Embryonic facial prominence (tissue), 1 donor: Measurements from ENCODE around the gene ANO6.
"Not testable (repeated sequence)": the region's sequence is repeated elsewhere in the genome, so short reads cannot be mapped to it uniquely, and the experiment has no call there.

ENCODE experiments used
- DNase-seq: peaks from one replicate; pipeline ENCODE4 v3.0.0-alpha.2; 2016; ENCODE audit errors: extremely low spot score

Gene ANO6

DNA sequence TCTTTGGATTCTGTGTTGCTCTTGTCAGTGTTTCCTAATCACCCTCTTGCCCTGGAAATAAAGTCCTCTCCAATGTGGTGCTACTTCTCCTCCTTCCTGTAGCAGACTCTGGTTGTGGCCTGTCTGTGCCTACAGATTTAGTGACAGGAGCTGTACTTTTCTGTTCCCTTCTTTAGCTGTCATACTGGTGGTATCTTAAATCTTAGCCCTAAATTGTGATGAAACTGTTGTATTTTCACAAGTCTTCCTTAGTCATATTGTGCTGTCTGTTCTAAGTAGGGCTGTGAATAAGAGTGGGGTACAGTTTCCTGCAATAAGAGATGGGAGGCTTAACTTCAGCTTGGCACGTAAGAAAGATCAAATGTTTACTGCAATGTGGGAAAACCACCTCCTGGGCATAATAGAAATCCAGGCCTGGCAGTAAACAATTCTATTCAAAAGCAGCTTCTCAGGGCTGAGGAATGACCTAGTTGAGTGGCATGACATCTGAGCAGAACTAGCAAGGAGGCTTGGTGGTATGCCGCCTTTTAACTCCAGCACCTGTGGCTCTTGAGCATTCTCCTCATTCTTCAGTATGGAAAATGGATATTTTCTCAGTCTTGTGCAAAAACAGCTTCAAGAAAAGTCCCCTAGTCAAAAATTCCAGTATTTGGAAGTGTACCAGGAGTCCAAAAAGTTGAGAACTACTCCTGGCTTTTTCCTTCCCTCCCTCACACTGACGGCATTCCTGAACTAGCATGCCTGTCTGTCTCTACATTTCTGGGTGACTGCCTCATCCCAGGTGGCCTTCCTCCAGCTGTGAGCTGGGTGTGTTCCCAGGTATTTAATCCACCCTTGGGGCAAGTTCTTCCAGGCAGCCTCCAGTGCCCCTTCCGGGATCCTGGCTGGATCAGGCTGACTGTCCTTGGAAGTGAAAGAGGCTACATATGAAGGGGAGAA lies 19.5 kb downstream of the ANO6 start:
- DNase-seq = no peak

DNA sequence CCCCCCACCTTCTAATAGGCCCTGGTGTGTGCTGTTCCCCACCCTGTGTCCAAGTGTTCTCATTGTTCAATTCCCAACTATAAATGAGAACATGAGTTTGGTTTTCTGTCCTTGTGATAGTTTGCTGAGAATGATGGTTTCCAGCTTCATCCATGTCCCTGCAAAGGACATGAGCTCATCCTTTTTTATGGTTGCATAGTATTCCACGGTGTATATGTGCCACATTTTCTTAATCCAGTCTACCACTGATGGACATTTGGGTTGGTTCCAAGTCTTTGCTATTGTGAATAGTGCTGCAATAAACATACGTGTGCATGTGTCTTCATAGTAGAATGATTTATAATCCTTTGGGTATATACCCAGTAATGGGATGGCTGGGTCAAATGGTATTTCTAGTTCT lies 20.5 kb downstream of the ANO6 start:
- not testable (repeated sequence) for DNase-seq

- DNase-seq = no peak
Measured at GRCh38 chr12:45242180-45242579, 26.3 kb downstream of the ANO6 start.

DNA sequence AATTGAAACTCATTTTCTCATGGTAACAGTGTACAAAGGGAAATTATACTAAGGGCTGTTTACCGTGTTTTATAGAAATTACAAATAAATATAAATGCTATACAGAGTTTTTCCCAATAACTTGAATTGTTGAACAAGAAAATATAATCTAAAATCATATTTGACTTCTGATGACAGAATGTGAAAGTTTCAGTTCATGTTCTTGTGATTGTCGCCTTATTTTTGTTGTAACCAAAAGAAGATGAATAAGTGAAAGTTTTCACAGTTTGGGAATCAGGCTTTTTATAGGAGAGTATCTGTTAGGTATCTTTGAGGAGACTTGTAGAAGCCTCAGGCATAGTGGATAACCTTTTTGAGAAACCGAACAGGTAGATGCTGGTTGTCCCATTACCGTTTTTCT lies 28.1 kb downstream of the ANO6 start:
- no peak for DNase-seq

- no peak for DNase-seq
Measured at GRCh38 chr12:45244561-45245343, 28.9 kb downstream of the ANO6 start.

- no peak for DNase-seq
Measured at GRCh38 chr12:45246236-45246635, 30.3 kb downstream of the ANO6 start.

- no peak for DNase-seq
Measured at GRCh38 chr12:45247589-45247988, 31.7 kb downstream of the ANO6 start.

DNA sequence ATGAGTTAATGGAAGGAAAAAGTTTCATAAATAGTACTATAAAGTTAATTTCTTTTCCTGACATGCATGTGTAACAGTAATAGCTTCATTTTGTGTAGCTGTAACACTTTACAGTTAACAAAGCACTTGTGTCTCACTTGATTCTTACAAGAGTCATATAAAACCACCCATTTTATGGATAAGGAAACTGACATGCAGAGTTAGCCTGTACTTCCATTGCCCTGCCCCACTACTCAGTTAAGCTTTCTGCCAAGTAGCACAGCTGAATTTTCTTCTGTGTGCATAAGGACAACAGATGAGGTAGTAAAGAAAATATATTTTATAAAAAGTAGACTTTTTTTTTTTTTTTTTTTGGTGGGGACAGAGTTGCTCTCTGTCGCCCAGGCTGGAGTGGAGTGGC lies 32.2 kb downstream of the ANO6 start:
- no peak for DNase-seq

DNA sequence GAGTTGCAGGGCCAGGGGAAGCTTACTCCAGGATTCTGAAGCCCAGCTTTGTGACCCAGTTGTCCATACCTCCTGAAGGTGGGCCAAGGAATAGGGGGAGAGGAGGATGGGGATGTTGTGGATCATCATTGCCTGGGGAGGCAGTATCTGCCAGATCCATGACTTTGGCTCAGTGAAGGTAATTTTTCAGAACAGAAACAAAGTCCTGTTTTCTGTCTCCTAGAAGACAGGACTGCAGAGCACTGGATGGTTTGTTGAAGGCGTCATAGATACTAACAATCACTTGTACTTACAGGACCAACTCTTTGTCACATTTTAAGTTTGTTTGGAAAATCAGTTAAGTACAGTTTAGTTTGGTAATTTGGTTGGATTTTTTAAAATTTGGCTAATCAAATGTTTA lies 38.4 kb downstream of the ANO6 start:
- no peak for DNase-seq

GRCh38 chr12:45256721-45257120 lies 40.8 kb downstream of the ANO6 start:
- no peak for DNase-seq

- no peak for DNase-seq
Measured at GRCh38 chr12:45257185-45257930, 41.5 kb downstream of the ANO6 start.

- DNase-seq = no peak
Measured at GRCh38 chr12:45259675-45260074, 43.8 kb downstream of the ANO6 start.

DNA sequence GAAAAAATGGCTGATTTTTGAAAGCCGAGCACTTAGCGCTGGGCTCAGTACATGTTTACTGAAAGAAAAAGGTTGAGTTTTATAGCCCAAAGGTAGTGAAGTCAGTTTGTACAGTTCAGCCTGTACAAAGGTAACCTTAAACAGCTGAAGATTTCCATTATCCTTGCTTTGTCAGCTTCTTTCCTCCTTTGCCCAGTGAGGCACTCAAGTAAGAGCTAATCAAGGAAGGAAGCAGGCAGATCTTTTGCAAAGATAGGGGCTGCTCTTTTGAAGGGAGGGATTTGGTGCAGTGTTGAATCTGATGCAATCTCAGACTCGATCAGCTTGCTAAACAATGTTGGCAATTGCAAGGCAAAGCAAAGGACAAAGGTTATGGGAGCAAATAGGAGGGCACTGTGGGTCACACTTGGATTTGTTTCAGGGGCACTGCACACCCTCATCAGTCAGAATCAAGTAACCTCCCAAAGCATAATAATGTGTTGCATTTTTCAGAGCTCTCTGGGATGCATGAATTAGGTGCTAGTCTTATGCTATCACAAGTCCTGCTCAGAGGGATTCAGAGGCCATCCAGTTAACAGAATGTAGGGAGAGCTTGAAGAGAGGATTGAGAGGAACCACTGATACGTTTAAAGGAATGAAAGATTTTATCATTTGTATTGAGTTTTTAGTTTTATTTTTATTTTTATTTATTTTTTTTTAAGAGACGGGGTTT lies 44.4 kb downstream of the ANO6 start:
- no peak for DNase-seq

DNA sequence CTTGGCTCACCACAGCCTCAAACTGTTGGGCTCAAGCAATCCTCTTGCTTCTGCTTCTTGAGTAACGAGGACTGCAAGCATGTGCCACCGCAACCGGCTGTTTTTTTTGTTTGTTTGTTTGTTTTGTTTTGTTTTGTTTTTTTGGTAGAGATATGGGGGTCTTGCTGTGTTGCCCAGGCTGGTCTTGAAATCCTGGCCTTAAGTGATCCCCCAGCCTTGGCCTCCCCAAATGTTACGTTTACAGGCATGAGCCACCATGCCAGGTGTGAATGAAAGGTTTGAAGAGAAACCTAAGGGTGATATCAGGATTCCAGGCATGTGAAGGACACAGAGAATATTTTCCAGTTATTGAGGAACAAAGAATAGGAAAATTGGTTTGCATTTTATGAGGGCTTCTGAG lies 45.0 kb downstream of the ANO6 start:
- no peak for DNase-seq

DNA sequence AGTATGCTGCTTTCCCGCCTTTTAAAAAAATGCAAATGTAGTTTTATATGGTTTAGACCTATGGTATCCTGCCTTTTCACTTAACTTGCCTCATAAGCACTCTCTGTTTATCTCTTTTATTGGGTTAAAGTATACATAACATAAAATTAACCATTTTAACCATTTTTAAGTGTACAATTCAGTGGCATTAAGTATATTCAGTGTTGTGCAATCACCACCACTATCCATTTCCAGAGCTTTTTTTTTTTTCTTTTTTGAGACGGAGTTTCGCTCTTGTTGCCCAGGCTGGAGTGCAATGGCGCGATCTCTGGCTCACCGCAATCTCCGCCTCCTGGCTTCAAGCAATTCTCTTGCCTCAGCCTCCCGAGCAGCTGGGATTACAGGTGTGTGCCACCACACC lies 46.3 kb downstream of the ANO6 start:
- DNase-seq = not testable (repeated sequence)

DNA sequence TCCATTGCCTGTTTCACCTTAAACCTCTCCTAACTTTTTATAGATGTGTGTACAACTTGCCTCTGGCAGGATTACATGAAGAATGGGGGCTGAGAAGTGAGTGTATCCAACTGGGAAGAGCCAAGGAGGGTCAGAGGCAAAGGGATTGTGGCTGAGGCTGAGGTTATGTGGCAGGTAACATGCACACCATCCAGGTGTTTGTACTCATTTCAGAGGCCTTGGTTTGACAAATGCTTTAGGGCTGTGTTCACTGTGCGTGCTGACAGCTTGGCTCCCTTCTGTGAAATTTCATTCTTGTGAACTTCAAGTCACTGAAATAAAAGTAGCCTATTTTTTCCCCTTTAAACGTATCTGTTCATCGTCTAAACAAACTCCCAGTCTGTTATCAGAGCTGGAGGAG lies 47.7 kb downstream of the ANO6 start:
- no peak for DNase-seq

DNA sequence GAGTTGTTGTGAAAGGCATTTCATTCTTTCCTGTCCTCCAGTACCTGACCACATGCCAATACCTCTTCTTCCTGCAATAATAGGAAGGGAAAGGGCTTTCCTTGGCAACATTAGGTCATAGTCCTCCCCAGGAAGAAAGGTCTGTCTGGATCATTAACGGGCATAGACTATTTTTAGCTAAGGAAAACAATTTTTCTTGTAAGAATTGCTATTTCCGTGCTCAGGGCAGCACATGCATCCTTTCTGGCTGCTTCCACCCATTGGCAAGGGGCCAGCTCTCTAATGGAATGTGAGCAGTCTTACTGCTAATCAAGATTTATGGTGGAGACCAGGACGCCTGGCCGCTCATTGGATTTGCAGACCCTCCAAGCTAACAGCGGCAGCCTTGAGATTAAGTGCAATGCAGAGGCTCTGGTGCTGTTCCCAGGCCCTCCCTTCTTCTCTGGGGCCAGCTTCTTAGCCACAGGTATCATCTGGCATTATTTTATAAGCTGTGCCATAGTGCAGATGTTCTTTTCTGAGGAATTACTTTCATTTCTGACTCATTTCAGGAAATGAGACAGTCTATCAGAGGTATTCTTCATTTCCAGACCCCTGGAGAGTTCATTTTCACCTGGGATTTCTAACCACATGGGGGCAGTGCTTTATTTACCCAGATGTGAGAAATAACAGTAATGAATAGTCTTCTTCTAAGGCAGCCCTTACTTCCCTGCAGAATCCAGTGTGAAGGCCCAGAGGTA lies 52.9 kb downstream of the ANO6 start:
- DNase-seq = no peak

DNA sequence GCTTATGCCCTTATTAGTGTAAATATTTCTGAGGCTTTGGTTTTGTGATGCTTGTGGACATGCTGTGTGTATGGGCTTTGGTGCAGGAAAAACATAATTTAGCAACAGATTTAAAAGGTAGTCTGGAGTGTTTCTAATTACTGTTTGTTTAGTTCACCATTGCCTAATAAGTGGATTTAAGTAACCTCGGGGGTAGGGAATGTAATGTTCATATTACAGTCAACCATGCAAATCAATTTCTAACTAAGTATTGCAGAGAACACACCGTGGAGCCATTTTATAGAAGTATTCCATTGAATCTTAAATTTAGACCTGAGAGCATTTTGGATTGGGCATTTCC lies 53.5 kb downstream of the ANO6 start:
- no peak for DNase-seq

DNA sequence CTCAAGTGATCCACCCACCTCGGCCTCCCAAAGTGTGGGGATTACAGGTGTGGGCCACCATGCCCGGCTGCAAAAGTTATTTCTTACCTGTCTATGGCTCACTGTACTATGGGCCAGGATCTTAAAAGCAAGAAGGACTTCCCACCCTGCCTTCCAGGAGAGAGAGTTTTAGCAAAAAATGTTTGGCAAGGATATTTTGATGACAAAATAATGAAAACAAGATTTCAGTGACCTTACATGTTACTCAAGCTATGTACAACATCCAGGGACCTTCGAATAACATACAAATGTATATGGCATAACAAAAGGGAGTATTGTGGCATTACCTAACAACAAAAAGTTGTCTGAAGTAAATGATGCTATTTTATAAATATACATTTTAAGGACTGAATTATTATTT lies 55.1 kb downstream of the ANO6 start:
- no peak for DNase-seq

GRCh38 chr12:45273717-45274271 lies 57.9 kb downstream of the ANO6 start:
- no peak for DNase-seq
